GM21825 (cell line): ENCODE measurements around the gene TMEM182.

Source experiments
- ATAC-seq: cut with Tn5 transposase; IDR thresholded peaks from one replicate; pipeline ENCODE4 v1.9.1; 2021; ENCODE audit warnings: mild to moderate bottlenecking, moderate library complexity; ENCODE audit not compliant: unreplicated experiment

Gene TMEM182, protein sequence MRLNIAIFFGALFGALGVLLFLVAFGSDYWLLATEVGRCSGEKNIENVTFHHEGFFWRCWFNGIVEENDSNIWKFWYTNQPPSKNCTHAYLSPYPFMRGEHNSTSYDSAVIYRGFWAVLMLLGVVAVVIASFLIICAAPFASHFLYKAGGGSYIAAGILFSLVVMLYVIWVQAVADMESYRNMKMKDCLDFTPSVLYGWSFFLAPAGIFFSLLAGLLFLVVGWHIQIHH

GRCh38 chr2:102761763-102762162, at the start of gene TMEM182:
TMEM182 (plus strand) TSS chr2:102762031; CDS start chr2:102762218, 187 bp downstream.
- no peak for ATAC-seq

DNA sequence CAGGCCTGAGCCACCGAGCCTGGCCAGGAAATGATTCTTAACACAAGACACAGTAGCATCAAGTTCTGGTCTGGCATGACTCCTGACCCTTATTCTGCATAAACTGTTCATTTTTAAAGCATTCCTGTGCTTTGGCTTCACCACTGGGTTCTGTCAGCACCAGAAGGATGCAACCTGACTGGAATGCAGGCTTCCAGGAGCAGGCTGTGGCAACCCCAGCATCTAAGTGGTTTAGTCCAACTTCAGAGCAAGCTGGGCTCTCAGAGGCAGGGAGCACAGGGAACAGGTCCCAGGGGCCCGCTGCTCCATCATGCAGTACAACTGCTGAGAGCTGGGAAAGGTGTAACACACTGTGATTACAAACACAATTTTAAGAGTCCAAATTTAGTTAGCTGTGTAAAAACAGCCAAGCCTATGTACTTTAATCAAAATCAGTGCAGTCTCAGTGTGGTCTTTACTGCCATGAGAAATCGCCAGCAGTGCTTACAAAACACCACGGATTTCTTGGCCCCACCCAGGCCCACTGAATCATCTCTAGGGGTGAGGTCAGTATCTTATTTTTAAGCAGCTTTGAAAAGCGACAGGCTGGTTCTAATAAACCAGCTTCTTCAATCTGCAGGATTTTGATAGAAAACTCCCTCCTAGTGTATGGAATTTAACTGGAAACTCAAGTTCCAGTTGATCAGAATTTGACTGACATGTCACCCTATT, 44.4 kb upstream of the TMEM182 start:
- no peak for ATAC-seq

- no peak for ATAC-seq
Measured at GRCh38 chr2:102718387-102719316, 43.2 kb upstream of the TMEM182 start.

DNA sequence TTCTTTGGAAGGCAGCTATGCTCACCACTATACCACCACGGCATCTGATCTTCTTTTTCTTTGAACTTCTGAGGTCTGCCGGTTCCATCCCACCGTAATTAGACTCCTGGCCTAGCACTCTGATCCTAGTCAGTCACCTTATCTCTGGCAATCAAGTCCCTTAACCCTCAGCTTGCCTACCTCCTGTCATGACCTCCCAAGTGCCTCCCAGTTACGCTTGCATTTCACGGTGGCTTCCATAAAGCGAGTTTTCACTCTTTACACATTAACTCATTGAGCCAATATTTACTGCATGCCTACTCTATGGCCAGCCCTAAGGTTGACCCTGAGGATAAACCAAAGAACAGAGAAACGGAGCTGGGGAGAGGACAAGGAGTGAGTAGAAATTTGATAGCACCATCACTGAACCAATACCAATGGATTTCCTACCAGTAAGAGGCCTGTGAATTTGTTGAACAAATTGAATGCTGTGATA, 37.8 kb upstream of the TMEM182 start:
- no peak for ATAC-seq

DNA sequence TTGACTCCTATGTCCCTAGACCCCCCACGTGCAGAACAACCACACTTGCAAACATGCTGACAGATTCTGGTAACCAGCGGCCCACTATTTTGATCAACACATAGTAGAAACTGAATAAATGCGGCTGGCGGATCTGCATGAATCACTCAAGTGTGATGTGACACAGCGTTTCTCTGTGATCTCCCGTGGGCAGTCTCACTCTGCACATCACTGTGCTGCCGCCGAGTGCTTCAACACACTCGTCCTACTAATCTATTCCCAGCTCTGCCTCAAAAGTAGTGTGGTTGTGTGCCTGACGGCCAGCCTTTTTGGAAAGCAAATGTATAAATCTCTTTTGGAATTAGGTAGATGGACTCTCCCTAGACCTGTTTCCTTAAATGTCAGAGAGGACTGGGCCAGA, 37.3 kb upstream of the TMEM182 start:
- no peak for ATAC-seq

DNA sequence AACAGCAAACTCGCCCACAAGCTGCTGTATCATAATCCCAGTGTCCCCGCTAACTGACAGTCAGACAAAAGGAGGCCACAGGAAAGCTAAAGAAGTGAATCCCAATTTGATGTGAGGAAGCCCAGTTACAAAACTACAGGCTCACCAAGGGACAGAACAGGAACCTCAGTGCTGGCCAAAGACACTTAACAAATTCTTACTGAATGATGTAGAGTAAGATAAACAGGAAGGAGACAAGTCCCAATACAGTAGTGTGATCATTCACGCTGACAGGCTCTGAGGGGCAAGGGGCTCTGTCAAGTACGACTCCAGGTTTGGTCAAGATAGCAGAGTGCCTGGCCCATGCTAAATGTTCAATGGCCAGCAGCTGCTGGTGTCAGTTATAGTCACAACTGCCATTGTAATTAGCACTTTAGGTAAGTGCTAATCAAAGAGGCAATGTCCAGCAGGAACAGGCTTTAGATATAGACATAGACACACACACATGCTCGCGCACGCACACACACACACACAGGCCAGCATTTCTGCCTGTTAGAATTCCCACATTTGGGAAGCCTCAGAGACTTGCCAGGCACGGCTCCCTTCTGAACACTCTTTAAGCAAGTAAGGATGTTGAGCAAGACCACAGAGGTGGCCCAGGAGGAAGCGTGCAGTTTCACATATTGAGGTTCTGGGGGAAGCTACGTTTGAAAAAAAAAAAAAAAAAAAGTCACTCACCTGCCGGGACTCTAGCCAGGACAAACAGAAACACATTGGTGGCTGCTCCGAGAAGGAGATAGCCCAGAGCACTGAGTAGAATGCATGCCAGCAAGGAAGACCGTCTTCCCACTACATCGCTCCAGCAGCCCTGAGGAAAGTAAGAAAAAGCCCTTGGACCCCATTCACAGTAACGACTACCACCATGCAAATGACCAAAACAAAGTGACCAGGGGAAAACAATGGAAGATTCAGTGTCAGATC, 35.4 kb upstream of the TMEM182 start:
- no peak for ATAC-seq

DNA sequence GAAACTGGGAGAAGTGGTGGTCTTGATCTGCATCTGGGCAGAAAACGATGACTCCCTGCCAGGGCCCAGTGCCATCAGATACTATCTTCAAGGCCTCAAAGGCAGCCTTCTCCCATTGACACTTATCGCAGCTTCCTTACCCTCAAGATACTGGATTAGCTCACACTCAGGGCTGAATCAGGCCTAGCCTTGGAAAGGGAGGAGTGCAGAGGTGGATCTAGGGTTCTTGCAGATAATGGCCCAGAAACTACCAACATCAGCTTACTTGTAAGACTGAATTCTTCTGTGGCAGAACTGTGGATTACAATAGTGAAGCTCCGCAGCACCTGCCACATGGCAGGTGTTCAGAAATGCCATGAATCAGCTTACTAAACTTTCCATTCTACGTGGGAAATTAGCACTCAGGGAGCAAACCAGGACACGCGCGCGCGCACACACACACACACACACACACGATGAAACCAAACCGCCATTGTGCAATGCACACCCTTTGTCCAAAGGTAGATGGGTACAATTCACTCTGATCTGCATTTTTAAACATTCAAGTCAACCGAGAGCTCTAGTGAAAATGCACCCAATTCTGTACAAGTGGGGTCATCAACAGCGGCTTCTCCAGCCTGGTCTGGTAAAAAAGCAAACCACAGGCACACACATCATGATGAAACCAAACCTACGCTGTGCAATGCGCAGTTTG, 26.3 kb upstream of the TMEM182 start:
- no peak for ATAC-seq

GRCh38 chr2:102736110-102736409, 25.8 kb upstream of the TMEM182 start:
- ATAC-seq = peak; percentile 18

- ATAC-seq = peak; percentile 95
Measured at GRCh38 chr2:102736410-102737409, 25.1 kb upstream of the TMEM182 start.

- ATAC-seq = peak; percentile 28
Measured at GRCh38 chr2:102737431-102737830, 24.4 kb upstream of the TMEM182 start.

DNA sequence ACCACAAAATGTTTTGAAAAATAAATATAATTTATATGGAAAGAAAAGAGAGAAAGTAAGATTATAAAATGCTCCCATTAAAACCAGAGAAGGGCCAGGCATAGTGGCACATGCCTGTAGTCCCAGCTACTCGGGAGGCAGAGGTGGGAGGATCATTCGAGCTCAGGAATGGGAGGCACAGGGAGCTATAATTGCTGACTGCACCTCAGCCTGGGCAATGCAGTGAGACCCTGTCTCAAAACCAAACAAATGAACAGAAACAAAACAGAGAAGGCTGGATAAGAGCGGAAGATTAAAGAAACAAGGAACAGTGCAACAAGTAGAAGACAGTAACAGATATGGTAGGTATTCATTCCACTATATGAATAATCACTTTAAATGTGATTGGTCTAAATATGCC, 18.6 kb upstream of the TMEM182 start:
- no peak for ATAC-seq

DNA sequence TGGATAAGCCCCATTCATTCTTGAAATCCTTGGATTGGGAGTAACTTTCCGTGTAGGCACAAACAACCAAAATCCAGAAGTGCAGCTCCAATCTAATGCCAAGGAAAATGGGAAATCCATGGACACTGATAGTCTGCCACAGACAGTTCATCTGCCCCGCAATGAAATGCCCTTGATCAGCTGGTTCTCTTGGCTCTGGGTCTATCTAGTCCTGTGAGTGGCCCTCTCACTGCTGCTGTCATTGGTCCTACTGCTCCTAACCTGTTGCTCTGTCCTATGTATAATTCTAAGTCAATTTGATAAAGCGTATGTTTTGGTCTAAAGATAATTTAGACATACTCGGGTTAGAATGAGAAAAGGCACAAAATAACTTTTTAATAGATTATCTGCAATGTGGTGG, 13.7 kb upstream of the TMEM182 start:
- no peak for ATAC-seq

- ATAC-seq = peak; percentile 76
Measured at GRCh38 chr2:102749938-102750337, 11.9 kb upstream of the TMEM182 start.

DNA sequence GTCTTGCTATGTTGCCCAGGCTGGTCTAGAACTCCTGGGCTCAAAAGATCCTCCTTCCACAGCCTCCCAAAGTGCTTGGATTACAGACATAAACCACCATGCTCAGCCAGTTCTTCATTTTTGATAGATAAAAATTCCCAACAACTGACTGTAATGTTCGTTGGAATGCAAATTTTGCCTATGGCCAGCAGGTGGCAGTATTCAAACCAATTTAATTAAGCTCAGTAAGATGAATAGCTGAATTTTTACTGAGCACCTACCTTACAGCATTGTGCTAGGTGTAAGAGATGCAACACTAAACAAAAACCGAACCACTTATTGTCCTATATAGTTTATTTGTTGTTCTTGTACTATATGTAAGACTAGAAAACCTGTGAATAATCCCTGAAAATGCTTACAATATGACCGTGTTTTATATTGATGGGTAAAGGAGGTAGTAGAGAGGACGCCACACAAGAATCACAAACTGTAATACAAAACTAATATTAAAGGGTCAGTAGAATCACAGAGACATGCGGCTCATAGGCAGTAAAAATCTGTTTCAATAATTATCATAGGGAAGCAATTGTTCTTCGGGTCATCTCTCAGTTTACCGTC, 8.2 kb upstream of the TMEM182 start:
- no peak for ATAC-seq

DNA sequence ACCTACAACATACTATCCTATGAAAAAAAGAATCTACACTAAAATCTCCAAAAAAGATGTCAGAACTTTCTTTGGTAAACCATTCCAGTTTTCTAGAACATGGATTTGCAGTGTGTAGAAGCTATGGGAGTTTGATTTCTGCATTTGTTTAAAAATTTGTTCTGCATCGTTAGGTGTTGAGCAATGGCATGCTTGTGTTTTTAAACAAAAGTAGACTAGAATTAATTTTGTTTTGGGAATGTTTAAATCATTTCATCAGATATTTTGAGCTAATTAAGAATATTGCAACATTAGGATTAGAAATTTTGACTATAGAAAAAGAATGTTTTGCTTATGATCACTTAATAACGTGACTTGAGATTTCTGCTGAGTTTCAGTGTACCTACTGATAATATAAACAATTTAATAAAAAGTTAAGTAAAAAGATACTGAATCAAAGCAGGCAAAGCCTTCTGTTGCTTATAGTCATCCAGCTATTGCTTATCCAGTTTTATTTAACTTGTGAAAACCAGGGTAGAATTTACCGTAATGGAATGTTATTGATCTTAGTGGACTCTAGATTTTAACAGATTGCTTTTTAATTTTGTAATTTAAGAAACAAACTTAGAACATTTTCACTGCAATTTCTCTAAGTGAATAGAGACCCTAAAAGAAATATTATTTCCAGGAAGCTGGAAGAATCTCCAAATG, 7.2 kb upstream of the TMEM182 start:
- ATAC-seq = no peak

DNA sequence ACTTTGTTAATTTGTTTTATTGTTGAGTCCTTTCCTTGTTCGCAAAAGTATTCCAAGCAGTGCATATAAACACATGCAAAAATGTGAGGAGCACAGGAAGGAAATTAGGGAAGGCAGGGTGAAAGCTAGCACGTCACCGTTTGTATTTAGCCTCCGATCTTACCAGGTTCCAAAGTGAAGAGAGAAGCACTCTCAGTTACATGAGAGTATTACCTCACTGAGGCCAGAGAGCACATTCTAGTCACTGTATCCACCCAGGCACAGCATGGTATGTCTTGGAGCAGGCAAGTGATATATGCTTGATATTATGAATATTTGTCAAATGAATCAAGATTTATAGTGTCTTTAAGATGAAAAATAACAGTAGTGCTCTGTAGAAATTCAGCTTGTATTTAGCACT, 6.5 kb upstream of the TMEM182 start:
- ATAC-seq = no peak

DNA sequence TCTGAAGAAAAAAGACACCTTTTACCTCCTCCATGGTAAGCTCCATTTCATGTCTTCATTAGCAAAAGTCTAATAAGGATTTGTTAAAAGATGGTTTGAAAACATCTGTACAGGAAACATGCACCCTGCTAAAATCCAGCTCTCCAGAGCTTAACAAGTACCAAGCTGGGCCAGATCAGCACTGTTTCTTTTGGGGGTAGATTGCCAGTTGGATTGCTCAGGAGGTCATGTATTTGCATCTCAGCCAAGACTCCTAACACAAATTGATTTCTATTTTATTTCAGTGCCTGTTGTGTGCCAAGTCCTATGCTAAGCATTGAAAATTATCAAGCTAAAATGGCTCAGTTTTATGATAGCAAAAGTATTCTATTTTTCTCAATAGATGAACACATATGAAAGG, 3.4 kb upstream of the TMEM182 start:
- ATAC-seq = no peak

DNA sequence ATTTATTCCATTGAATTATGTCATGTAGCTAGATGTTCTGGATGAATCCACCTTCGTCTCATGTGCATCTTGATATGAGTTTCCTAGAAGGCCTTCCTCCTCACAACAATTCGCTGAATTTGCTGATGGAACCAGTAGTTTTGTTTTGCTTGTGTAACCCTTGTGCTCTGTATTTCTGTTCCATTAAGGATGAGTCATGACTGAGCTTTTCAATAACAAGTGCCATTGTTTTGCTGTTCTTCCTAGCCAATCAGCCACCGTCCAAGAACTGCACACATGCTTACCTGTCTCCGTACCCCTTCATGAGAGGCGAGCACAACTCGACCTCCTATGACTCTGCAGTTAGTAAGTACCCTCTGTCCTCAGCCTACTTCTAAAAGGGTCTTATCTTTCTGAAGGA, 2.3 kb downstream of the TMEM182 start:
- ATAC-seq = no peak
